GM12878 (cell line): Measurements from ENCODE around the gene FRMD3. TPM values are rescaled to one million over a fixed set of nuclear protein-coding genes. Genes with fewer than 3 reads are reported as not detected.

ENCODE experiments used
- HCFC1 ChIP-seq: fragments of 150-350 bp; IDR thresholded peaks from 2 replicates; pipeline ENCODE4 v1.6.1; 2014; ENCODE audit warnings: low read length
- JUND ChIP-seq: IDR thresholded peaks from 2 replicates; pipeline ENCODE4 v1.6.1; 2012; ENCODE audit warnings: low read depth, mild to moderate bottlenecking, low read length, improper control_type of control experiment, moderate library complexity
- NRF1 ChIP-seq: conservative IDR thresholded peaks from 2 replicates; pipeline ENCODE4 v1.6.1; 2011; ENCODE audit warnings: mild to moderate bottlenecking, low read depth, low read length, improper control_type of control experiment
- PRDM15 ChIP-seq: fragments of 450-650 bp; formaldehyde crosslinking; IDR thresholded peaks from 2 replicates; pipeline ENCODE4 v1.4.0; 2020; ENCODE audit warnings: mild to moderate bottlenecking, moderate library complexity
- SIN3A ChIP-seq: IDR thresholded peaks from 2 replicates; pipeline ENCODE4 v1.6.1; 2012; ENCODE audit warnings: low read depth, low read length, improper control_type of control experiment
- SREBF2 ChIP-seq: IDR thresholded peaks from 2 replicates; pipeline ENCODE4 v1.6.1; 2012; ENCODE audit warnings: mild to moderate bottlenecking, low read length
- USF1 ChIP-seq: IDR thresholded peaks from 2 replicates; pipeline ENCODE4 v1.6.1; 2011; ENCODE audit warnings: borderline replicate concordance, low read depth, mild to moderate bottlenecking, moderate library complexity, mixed read lengths, low read length; ENCODE audit not compliant: insufficient read depth; ENCODE audit errors: extremely low read length
- polyA plus RNA-seq, 11 experiments: library from polyadenylated mRNA; depleted of rRNA in 4 of 11; unstranded in 6 of 11; stranded (reverse) in 5 of 11; fragments of >200 nt; fragmentation: Nextera tagmentation in 4 of 11; fragmentation: Illumina TruSeq in 1 of 11; extraction: Ambion mirVana in 4 of 11; extraction: Trizol in 1 of 11; gene quantifications; 1 replicate in 1 of 11; 2 replicates in 10 of 11; pipeline versions ENCODE4 v1.2.1 to v1.2.3, GENCODE V29; 2011 to 2016; ENCODE audit warnings: inconsistent platforms in 2 of 11, missing spikeins in 2 of 11, low read depth in 1 of 11
- total RNA-seq, 4 experiments: library from RNA; depleted of rRNA in 3 of 4; stranded (reverse); fragments of >200 nt in 3 of 4; fragmentation: Illumina TruSeq in 1 of 4; extraction: Trizol in 1 of 4; gene quantifications; 2 replicates each; pipeline versions ENCODE4 v1.2.1 to v1.2.3, GENCODE V29; 2013 to 2021
- TF ChIP-seq, protein P1 (sequence below): fragments of 450-650 bp; IDR thresholded peaks from 2 replicates; pipeline ENCODE4 v1.6.1; 2017; ENCODE audit warnings: mild to moderate bottlenecking, low read depth, inconsistent platforms; ENCODE audit not compliant: poor library complexity, severe bottlenecking

The FRMD3 gene
- total and polyA plus RNA-seq, 10 of the 15 experiments (the other 5 are each of a cell fraction or from before 2014, with no cell fraction given): 0.04 to 0.68 (median 0.21) TPM; not detected in 1

GRCh38 chr9:83449983-83450382 is 88.2 kb downstream of the FRMD3 start (continued):
- TF ChIP-seq, protein P1, sequence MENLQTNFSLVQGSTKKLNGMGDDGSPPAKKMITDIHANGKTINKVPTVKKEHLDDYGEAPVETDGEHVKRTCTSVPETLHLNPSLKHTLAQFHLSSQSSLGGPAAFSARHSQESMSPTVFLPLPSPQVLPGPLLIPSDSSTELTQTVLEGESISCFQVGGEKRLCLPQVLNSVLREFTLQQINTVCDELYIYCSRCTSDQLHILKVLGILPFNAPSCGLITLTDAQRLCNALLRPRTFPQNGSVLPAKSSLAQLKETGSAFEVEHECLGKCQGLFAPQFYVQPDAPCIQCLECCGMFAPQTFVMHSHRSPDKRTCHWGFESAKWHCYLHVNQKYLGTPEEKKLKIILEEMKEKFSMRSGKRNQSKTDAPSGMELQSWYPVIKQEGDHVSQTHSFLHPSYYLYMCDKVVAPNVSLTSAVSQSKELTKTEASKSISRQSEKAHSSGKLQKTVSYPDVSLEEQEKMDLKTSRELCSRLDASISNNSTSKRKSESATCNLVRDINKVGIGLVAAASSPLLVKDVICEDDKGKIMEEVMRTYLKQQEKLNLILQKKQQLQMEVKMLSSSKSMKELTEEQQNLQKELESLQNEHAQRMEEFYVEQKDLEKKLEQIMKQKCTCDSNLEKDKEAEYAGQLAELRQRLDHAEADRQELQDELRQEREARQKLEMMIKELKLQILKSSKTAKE: no peak
- no peak for TF ChIP-seq SREBF2
- TF ChIP-seq SIN3A: no peak
- no peak for TF ChIP-seq JUND
- TF ChIP-seq PRDM15: no peak
- TF ChIP-seq HCFC1: no peak
- TF ChIP-seq NRF1: no peak
- TF ChIP-seq USF1: no peak
